Renal cortical epithelial cell (primary cell): ENCODE data around the gene FAM110A. TPM values are rescaled to one million over a fixed set of nuclear protein-coding genes. Genes with fewer than 3 reads are reported as not detected.

Experiments used
- total RNA-seq: library from RNA; depleted of rRNA; stranded (reverse); fragments of >200 nt; gene quantifications from 2 replicates; pipeline ENCODE4 v1.2.3, GENCODE V29; 2014

The FAM110A gene
- total RNA-seq, 1 donor from 2014 or later: 3.2 TPM

Other genes starting within 250 kb of the FAM110A start
- gene TCF15, start 223.4 kb upstream of the FAM110A start, total RNA-seq: not detected in 2 replicates
- 41.5 and 58.9 TPM in 2 replicates for gene SRXN1, start 180.5 kb upstream of the FAM110A start, total RNA-seq
- not detected in 2 replicates for gene SCRT2, start 157.9 kb upstream of the FAM110A start, total RNA-seq
- 1.6 and 1.9 TPM in 2 replicates for gene SLC52A3, start 65.2 kb upstream of the FAM110A start, total RNA-seq
- gene ANGPT4, start 82.6 kb downstream of the FAM110A start, total RNA-seq: not detected in 2 replicates
- gene RSPO4, start 168.6 kb downstream of the FAM110A start, total RNA-seq: 0.05 TPM in 1 of 2 replicates, not detected in the other